ENCODE data around the gene P3H2. TPM values are rescaled to one million over a fixed set of nuclear protein-coding genes. Genes with fewer than 3 reads are reported as not detected.

P3H2 gene
- total RNA-seq, 1 experiment from 2014 or later = 30.3 TPM

GRCh38 chr3:189947068-189947467, 173.6 kb downstream of the P3H2 start:
- DNase-seq (ENCODE audit: low spot score) = no peak

GRCh38 chr3:189945935-189946709, 174.6 kb downstream of the P3H2 start:
- no peak for DNase-seq (ENCODE audit: low spot score)

- DNase-seq (ENCODE audit: low spot score) = no peak
Measured at GRCh38 chr3:189944285-189945145, 176.2 kb downstream of the P3H2 start.

GRCh38 chr3:189942948-189943347, 177.7 kb downstream of the P3H2 start:
- DNase-seq (ENCODE audit: low spot score) = no peak

- DNase-seq (ENCODE audit: low spot score) = peak; percentile 68
Measured at GRCh38 chr3:189941679-189942078, 179.0 kb downstream of the P3H2 start.

GRCh38 chr3:189941125-189941524, 179.6 kb downstream of the P3H2 start:
- DNase-seq (ENCODE audit: low spot score) = no peak

GRCh38 chr3:189937302-189938127, 183.2 kb downstream of the P3H2 start:
- DNase-seq (ENCODE audit: low spot score) = peak; percentile 100

GRCh38 chr3:189936201-189936945, 184.3 kb downstream of the P3H2 start:
- DNase-seq (ENCODE audit: low spot score) = no peak

GRCh38 chr3:189927975-189928895, 192.5 kb downstream of the P3H2 start:
- DNase-seq (ENCODE audit: low spot score) = peak; percentile 68

GRCh38 chr3:189921770-189922169, 198.9 kb downstream of the P3H2 start:
- no peak for DNase-seq (ENCODE audit: low spot score)

GRCh38 chr3:189914799-189915198, 205.9 kb downstream of the P3H2 start:
- peak; percentile 84 for DNase-seq (ENCODE audit: low spot score)

GRCh38 chr3:189911001-189911400, 209.7 kb downstream of the P3H2 start:
- DNase-seq (ENCODE audit: low spot score) = no peak

GRCh38 chr3:189909573-189909972, 211.1 kb downstream of the P3H2 start:
- no peak for DNase-seq (ENCODE audit: low spot score)

GRCh38 chr3:189909139-189909538, 211.6 kb downstream of the P3H2 start:
- no peak for DNase-seq (ENCODE audit: low spot score)

GRCh38 chr3:189908646-189909045, 212.1 kb downstream of the P3H2 start:
- peak; percentile 77 for DNase-seq (ENCODE audit: low spot score)

- no peak for DNase-seq (ENCODE audit: low spot score)
Measured at GRCh38 chr3:189907803-189908202, 212.9 kb downstream of the P3H2 start.
